NCI-H1417 (cell line): ENCODE results near the gene USP32.
"Not testable (repeated sequence)": the region's sequence is repeated elsewhere in the genome, so short reads cannot be mapped to it uniquely, and the experiment has no call there.

Experiments
- DNase-seq, 3 experiments: peaks; one replicate each; lab custom pipeline; 2025; lab: John Stamatoyannopoulos, UW

USP32 gene

GRCh38 chr17:60392042-60392844 is at the start of gene USP32:
TSS of gene USP32 (minus strand) at chr17:60392133. CDS start at chr17:60391939, 194 bp downstream.
- DNase-seq = peak; percentile 94 to 98 (median 97)

DNA sequence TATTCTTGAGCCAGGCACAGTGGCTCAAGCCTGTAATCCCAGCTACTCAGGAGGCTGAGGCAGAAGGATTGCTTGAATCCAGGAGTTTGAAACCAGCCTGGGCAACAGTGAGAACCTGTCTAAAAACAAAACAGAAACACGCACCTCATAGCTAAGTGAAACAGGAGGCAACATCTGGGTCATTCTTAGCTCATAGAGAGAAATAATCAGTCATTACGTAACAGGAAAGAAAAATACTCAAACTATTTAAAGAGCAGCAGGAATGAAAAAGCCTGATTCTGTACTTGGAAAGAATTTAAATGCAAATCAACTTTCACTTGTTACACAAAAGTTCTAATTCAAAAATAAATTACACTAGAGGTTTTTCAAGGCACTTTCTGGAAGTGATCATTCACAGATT is 47.6 kb upstream of the USP32 start:
- no peak for DNase-seq

- DNase-seq = no peak
Measured at GRCh38 chr17:60436676-60437075, 44.7 kb upstream of the USP32 start.

DNA sequence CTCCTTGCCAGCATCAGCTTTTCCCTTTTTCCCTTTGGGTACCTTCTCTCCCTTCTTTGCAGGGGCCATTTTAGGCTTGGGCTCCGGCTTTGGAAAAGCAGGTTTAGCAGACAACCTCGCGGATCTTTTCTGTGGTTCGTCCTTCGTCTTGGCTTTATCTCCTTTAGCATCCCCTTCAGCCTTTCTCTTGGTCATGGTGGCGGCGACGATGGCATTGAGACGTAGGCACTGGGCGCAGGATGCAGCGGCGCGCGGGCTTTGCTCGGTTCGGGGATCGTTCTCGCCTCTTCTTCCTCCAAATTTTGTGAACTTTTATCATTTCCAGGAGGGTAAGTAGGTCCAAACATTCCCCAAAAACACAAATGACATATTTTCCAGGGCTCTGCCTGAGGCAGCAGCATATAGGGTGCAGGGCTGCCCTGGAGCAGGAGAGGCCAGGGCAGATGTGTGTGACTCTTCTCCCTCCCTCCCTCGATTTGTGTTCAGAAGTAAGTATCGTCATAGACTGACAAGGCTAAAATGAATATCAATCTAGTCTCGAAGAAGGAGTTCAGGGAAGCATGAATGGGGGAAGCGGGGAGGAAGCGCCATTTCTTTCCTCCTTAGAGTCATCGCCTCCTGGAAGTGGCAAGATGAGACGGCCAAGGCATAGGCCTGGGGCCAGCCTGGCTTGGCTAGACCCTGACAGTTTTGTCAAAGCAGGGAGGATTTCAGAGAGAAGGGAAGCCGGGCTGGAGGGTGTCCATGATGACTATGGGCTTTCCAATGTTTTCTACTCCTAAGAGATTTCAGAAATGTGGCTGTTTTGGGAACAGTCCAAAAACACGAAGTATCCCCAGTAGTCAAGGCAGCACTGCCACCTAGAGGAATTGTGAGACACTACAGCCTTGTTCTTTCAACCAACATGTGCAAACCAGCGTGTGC is 43.6 kb upstream of the USP32 start:
- DNase-seq = peak; percentile 55 to 86 (median 80)

- DNase-seq = not testable (repeated sequence)
Measured at GRCh38 chr17:60433021-60433997, 41.4 kb upstream of the USP32 start.

- not testable (repeated sequence) for DNase-seq
Measured at GRCh38 chr17:60430561-60430960, 38.6 kb upstream of the USP32 start.

DNA sequence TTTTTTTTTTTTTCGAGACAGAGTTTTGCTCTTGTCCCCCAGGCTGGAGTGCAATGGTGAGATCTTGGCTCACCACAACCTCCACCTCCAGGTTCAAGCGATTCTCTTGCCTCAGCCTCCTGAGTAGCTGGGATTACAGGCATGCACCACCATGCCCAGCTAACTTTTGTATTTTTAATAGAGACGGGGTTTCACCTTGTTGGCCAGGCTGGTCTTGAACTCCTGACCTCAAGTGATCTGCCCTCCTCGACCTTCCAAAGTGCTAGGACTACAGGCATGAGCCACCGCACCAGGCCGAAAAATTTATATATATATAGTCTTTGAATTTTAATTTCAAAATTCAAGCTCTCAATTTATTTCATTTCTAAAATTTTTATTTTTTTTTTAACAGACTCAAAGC is 36.6 kb upstream of the USP32 start:
- DNase-seq = not testable (repeated sequence)

DNA sequence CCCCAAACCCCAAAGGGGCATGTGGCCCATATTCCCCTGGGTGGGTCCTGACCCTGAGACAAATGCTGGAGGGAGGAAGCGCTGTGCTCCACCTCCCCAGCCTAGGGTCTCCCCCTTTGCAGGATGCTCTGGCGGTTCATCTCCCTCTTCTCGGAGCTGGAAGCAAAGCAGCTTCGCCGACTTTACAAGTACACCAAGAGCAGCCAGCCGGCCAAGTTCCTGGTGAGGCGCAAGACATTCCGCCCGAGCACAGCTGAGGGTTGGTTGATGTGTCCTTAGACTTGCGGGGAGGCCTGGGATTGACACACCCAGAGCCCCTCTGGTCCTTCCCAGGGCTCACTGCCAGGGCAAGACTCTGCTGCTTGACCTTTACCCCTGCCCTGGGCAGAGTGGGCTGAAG is 34.7 kb upstream of the USP32 start:
- DNase-seq = no peak

DNA sequence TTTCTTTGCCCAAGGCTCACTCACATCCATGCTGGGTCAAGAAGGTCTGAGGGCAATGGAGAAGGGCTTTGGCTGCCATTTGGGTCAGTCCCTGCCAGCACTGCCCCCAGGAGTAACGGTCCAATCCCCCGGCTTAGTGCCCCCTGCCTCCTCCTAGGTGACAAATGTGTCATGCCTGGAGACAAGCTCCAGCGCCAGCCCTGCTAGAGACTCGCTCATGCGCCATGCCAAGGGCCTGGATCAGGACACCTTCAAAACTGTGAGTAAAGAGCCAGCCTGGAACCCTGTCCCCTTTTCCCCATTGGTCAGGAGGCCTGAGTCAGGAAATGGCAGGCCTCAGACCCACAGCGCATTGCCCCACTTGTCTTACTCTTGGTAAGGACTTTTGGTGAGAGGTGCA is 33.7 kb upstream of the USP32 start:
- no peak for DNase-seq

DNA sequence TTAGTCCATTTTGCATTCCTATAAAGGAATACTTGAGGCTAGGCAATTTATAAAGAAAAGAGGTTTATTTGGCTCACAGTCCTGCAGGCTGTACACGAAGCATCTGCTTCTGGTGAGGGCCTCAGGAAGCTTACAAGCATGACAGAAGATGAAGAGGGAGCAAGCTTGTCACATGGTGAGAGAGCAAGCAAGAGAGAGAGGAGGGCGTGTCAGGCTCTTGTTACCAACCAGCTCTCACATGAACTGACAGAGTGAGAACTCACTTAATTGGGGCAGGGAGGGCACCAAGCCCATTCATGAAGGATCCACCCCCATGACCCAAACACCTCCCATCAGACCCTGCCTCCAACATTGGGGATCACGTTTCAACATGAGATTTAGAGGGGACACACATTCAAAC is 31.9 kb upstream of the USP32 start:
- DNase-seq = no peak

DNA sequence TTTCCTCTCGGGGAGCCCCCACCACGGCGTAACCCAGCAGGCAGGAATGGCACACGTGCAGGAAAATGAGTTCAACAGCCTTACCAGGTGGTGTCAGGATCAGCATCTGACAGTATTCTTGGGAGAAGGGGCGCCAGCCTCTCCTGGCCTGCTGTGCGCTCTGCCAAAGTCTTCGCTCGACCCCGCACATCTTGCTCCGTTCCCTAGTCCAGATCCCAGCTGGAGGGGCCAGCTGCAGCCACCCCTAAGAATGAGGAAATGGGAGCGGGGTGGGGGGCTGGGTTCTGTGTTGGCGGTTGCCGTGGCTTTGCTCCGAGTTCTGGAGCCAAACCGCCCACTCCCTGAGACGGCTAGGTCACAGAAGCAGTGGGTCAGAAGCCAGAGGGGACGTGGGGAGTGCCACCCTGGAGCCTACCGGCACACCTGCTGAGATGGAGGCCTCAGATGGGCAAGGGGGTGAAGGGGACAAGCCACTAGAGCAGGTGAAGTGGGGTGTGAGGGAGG is 30.3 kb upstream of the USP32 start, which contains the start of gene CHCT1:
Gene CHCT1, plus strand, starts transcription at position 328 of the 504 bp plus-strand sequence. Its CDS starts 104 bp downstream, at position 432.
- no peak for DNase-seq

DNA sequence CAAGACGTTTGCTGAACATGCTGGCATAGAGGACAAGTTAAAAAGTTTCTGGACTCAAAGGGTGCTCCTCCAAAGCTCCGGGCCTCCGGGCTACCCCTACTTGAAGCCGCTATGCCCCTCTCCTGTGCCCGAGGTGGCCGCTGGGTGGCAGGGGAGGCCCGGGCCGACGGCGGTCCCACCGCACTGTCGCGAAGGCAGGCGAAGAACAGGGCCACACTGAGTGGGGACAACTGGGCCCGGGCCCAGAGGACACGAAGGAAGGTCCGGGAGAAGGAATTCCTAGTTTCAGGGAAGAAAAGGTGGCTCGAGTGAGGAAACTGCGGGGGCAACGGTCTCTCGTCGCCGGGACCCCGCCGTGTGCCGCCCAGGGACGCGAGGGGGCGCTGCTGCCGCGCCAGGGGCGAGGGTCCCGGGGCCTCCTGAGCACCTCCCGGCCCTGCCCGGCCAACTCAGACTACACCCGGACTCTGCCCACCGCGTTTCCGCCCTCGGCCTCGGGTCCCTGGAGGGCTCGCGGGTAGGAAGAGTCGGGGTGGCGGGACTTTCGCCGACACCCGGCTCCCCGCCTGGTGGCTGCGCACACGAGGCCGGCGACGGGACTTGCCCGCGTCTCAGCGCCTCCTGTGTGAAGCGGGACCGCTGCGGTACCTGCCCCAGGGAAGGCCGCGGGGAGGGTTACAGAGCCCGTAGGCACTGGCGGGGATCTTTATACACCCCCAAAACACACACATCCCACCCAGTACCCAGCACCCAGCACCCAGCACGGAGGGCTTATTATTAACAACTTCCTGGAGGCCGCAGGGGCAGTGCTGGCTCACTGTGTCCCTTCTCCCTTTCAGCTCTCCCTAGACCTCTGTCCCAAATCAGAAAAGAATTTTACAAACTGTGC is 29.6 kb upstream of the USP32 start:
- peak in 2 of 3 experiments; percentile 33 to 50 for DNase-seq

DNA sequence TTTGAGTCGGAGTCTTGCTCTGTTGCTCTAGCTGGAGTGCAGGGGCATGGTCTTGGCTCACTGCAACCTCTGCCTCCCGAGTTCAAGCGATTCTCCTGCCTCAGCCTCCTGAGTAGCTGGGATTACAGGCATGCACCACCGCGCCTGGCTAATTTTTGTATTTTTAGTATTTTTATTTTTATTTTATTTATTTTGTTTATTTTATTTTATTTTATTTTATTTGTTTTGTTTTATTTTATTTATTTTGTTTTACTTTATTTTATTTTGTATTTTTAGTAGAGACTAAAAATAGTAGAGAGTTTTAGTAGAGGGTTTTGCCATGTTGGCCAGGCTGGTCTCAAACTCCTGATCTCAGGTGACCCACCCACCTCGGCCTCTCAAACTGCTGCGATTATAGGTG is 27.9 kb upstream of the USP32 start:
- DNase-seq = not testable (repeated sequence)

- DNase-seq = not testable (repeated sequence)
Measured at GRCh38 chr17:60419003-60419402, 27.1 kb upstream of the USP32 start.

- DNase-seq = no peak
Measured at GRCh38 chr17:60416368-60416925, 24.5 kb upstream of the USP32 start.

DNA sequence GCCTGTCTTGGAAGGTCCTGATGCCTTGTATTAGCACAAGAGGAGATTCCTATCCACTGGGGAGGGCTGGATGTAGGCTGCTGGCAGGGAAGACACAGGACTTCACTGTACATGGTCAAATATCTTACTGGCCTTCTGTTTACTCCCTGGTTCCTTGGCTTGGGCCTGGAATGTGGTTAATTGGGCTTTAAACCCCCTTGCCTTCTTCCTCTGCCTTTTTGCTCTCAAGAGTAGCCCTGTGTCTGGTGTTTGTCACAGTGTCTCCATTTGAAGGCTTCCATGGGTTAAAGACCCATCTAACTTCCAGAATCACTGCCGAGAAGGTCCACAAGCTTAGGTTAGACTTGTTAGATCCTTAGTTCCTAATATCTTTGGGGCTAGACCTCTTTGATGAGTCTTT is 23.2 kb upstream of the USP32 start:
- DNase-seq = no peak

DNA sequence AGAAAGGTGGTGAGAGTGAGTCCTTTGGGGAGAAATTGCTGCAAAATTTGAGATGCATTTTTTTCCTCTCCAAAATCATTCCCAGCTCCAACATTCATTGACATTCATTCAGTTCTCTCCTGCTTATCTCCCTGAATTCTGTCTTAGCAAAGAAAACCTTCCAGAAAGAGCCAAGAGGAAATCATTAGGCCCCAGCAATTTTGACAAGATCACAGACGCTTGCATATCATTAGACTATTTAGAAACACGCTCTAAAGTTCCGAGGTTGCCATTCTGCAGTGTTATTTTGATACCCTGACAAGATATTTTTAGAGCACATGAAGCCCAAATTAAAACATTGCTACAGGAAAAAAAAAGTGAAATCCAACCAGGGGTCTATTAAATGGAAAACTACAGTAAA is 20.8 kb upstream of the USP32 start:
- no peak for DNase-seq

DNA sequence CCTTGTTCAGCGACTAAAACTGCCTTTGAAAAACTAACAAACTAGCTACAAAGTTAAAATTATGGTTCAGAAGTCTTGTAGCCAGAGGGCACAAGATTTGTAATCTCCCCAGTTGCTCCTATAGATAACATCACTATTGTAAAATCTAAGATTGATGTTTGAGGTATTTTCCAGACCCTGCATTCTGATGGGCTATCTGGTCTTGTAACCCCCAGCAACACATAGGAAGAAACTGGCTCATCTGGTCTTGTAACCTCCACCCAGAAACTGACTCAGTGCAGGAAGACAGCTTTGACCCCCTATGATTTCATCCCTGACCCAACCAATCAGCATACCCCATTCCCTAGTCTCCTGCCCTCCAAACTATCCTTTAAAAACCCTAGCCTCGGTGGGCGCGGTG is 18.1 kb upstream of the USP32 start:
- no peak for DNase-seq

- no peak for DNase-seq
Measured at GRCh38 chr17:60406887-60407286, 15.0 kb upstream of the USP32 start.

- no peak for DNase-seq
Measured at GRCh38 chr17:60403962-60404361, 12.0 kb upstream of the USP32 start.
